Fibroblast of villous mesenchyme (primary cell): ENCODE measurements around the gene NPTX2. TPM values are rescaled to one million over a fixed set of nuclear protein-coding genes. Genes with fewer than 3 reads are reported as not detected.

ENCODE experiments used
- DNase-seq: peaks from one replicate; pipeline ENCODE4 v3.0.0-alpha.2; 2010; ENCODE audit warnings: low read depth
- H3K4me3 ChIP-seq: 2 replicates; pipeline ENCODE4 v1.5.1; 2011; ENCODE audit warnings: low read depth, mild to moderate bottlenecking, low read length
- CTCF ChIP-seq: IDR thresholded peaks from 2 replicates; pipeline ENCODE4 v1.5.1; 2012; ENCODE audit warnings: low read depth, mild to moderate bottlenecking, low read length; ENCODE audit not compliant: insufficient read depth
- total RNA-seq: library from RNA; depleted of rRNA; stranded (reverse); fragments of >200 nt; gene quantifications from 2 replicates; pipeline ENCODE4 v1.2.3, GENCODE V29; 2012

NPTX2 gene
- total RNA-seq, 1 donor: 0.43 TPM

- H3K4me3 ChIP-seq: no peak overlapping the region
- DNase-seq: no peak
- TF ChIP-seq CTCF: no peak
Measured at GRCh38 chr7:98618786-98619185, 1.7 kb downstream of the NPTX2 start.

GRCh38 chr7:98619450-98620321, 2.6 kb downstream of the NPTX2 start:
- DNase-seq: peak; percentile 3
- no peak overlapping the region for H3K4me3 ChIP-seq
- no peak for TF ChIP-seq CTCF

- no peak for TF ChIP-seq CTCF
- no peak for DNase-seq
Measured at GRCh38 chr7:98621573-98622482, 4.7 kb downstream of the NPTX2 start.

GRCh38 chr7:98622926-98623325, 5.8 kb downstream of the NPTX2 start:
- DNase-seq: no peak
- no peak for TF ChIP-seq CTCF

More at GRCh38 chr7:98621573-98622482, 4.7 kb downstream of the NPTX2 start:
- H3K4me3 ChIP-seq: no peak overlapping the region

GRCh38 chr7:98624846-98625420, 7.8 kb downstream of the NPTX2 start:
- no peak overlapping the region for H3K4me3 ChIP-seq

More at GRCh38 chr7:98622926-98623325, 5.8 kb downstream of the NPTX2 start:
- H3K4me3 ChIP-seq: no peak overlapping the region

More at GRCh38 chr7:98624846-98625420, 7.8 kb downstream of the NPTX2 start:
- DNase-seq: no peak
- TF ChIP-seq CTCF: no peak
